GM19023 (cell line): ENCODE results near the gene RXRA.

Experiments used
- ATAC-seq: cut with Tn5 transposase; IDR thresholded peaks from one replicate; pipeline ENCODE4 v1.9.1; 2021; ENCODE audit warnings: mild to moderate bottlenecking, moderate library complexity; ENCODE audit not compliant: unreplicated experiment

The RXRA gene

GRCh38 chr9:134365115-134365596, 38.9 kb downstream of the RXRA start:
- no peak for ATAC-seq

GRCh38 chr9:134365791-134366222, 39.6 kb downstream of the RXRA start:
- no peak for ATAC-seq

- ATAC-seq, result no peak
Observed at GRCh38 chr9:134366223-134367031, 40.2 kb downstream of the RXRA start.

- ATAC-seq, result no peak
Observed at GRCh38 chr9:134367061-134367460, 40.8 kb downstream of the RXRA start.

GRCh38 chr9:134367791-134368490, 41.7 kb downstream of the RXRA start:
- ATAC-seq, result no peak

- ATAC-seq, result no peak
Observed at GRCh38 chr9:134368571-134368970, 42.3 kb downstream of the RXRA start.

- no peak for ATAC-seq
Observed at GRCh38 chr9:134369416-134370212, 43.4 kb downstream of the RXRA start.

GRCh38 chr9:134370213-134370492, 43.9 kb downstream of the RXRA start:
- no peak for ATAC-seq

GRCh38 chr9:134370638-134371037, 44.4 kb downstream of the RXRA start:
- no peak for ATAC-seq

- no peak for ATAC-seq
Observed at GRCh38 chr9:134371731-134372130, 45.5 kb downstream of the RXRA start.

- ATAC-seq, result no peak
Observed at GRCh38 chr9:134372581-134373267, 46.5 kb downstream of the RXRA start.

- ATAC-seq, result no peak
Observed at GRCh38 chr9:134373269-134373668, 47.0 kb downstream of the RXRA start.

GRCh38 chr9:134373953-134374300, 47.7 kb downstream of the RXRA start:
- ATAC-seq, result no peak

GRCh38 chr9:134374301-134375010, 48.2 kb downstream of the RXRA start:
- no peak for ATAC-seq

GRCh38 chr9:134375011-134375390, 48.7 kb downstream of the RXRA start:
- ATAC-seq, result no peak

- ATAC-seq, result no peak
Observed at GRCh38 chr9:134375430-134376385, 49.5 kb downstream of the RXRA start.

GRCh38 chr9:134376386-134377142, 50.3 kb downstream of the RXRA start:
- ATAC-seq, result no peak

GRCh38 chr9:134377143-134377484, 50.9 kb downstream of the RXRA start:
- no peak for ATAC-seq

- ATAC-seq, result no peak
Observed at GRCh38 chr9:134377976-134378375, 51.7 kb downstream of the RXRA start.
